ENCODE results near the gene OTOP1.
"Not testable (repeated sequence)": the region's sequence is repeated elsewhere in the genome, so short reads cannot be mapped to it uniquely, and the experiment has no call there.

The OTOP1 gene

DNA sequence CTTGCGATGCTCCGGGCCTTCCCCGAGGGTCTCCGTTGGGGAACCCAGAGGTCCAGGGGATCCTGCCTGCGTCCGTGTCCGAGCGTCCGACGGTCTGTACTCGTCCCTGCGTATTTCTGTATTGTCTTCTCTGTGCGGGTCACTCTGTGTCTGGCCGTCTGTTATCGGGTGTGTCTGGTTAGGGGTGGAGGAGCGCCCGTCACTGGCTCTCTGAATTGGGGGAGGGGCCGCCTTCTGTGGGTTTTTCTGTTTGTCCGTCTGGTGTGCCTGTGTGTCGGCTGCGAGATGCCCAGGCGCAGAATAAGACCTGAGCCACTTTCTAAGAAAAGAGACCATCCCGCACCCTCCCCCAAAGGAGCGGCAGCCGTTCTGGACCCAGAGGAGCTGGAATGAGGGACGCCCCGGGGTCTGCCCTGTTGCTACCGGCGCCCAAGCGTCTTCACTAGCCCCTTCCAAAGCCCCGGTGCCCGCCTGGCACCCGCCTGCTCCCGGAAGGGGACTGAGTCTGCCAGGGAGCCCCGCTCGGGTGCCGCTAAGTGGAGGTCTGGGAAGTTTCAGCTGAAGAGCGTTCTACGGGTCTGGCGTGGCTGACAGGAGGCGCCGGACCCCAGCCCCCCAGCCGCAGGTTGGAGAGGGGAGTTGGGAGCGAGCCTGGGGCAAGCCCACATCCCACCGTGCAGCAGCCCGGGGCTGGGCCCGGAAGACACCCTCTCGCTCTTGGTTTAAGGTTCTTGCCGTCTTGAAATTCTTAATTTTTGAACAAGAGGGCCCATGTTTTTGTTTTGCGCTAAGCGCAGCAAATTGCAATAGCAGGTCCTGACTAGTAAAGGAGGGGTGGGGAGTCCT is 1.0 kb upstream of the OTOP1 start:
- no peak for DNase-seq

DNA sequence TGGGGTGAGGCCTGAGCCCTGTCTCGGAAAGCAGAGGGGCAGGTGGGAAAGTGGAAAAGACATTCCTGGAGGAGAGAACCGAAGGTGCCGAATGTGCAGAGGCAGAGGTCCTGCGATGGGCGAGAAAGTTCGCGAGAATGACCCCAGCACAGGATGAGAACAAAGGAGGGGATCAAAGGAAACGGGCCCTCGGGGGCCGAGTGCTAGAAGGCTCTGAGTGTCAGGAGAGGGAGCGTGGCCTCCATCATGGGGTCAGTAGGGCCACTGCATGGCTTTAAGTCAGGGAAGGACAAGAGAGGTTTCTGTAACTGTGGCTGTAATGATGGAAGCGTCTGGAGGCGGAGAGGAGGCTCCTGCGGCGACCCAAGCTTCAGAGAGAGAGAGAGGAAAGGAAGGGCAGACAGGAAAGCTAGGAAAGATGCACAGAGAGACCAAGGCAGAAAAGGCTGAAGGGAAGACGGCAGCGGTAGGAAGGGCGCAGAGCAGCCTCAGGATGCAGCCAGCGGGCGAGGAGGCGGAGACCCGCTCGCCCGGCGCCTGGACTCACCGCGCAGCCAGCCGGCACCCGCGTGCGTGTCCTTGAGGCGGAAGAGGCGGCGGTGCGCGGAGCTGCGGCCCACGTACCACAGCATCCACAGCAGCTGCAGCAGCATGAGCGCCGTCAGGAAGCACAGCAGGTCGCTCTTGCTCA is 669 bp downstream of the OTOP1 start:
- DNase-seq: no peak

DNA sequence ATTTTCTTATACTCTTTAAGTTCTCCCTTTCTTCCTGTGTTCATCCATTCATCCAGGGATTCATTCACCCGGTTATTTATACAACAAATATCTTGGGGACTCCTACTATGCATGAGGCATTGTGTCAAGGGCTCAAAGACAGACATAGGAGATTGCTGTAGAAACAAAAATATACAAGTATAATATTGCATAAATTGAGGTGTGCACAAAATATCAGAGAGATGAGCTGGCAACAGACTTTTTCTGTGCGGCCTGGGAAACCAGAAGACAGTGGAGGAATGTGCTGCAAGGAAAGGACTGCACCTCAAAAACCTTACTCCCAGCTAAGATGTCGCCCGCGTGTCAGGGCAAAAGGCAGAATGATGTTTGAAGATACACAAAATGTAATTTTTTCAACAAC is 9.6 kb downstream of the OTOP1 start:
- DNase-seq: no peak

DNA sequence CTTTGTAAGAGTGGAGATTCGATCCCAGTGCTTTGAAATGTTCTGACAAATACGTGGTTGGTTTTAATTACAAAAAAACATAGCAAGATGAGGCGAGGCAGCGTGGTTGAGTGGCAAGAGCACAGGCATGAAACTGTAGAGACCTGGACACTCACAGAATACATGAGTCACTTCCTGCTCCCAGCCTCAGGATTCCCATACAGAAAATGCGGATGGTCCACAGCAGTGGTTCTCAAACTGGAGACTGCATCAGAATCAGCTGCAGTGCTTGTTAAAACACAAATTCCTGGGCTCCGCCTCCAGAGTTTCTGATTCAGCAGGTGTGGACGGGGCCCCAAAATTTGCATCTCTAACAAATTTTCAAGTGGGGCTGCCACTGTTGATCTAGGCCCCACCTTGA is 10.1 kb downstream of the OTOP1 start:
- DNase-seq: no peak

DNA sequence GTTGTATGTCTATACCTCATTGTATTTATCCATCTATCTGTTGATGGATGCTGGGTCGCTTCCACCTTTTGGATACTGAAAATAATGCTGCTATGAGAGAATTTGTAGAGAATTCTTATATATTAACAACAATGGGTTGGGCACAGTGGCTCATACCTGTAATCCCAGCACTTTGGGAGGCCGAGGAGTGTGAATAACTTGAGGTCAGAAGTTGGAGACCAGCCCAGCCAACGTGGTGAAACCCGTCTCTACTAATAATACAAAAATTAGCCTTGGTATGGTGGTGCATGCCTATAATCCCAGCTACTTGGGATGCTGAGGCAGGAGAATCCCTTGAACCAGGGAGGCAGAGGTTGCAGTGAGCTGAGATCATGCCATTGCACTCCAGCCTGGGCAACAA is 13.1 kb downstream of the OTOP1 start:
- DNase-seq: not testable (repeated sequence)

DNA sequence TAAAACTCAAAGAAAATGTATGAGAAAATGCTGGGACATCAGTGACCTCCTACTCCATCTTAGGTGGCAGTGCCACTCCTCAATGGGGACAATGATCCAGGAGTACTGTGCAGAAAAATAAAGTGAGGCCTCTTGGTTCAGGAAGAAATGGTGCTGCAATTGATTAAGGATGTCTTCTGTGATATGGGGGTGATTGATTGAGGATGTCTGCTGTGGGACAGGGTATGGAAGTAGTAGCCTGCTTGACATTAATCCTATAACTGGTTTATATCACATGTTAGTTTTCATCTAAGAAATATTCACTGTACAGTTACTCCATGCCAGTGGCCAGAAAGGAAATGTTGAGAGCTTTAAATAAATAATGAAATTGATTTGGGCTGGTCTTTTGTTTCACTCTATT is 20.5 kb downstream of the OTOP1 start:
- DNase-seq: no peak

DNA sequence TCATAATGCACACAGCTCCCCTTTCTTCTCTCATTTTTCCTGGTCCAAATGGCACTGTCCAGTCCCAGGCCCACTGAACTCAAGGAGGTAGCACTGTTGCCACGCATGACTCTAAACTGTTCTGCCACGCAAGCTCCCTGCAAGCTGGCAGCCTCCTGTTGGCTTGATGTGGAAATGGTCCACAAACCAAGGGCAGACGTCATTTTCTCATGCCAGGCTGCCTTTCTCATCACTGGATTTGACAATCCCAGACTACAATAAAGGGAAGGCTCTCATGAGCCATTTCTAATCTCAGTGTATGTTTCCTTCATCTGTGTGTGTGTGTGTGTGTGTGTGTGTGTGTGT is 22.4 kb downstream of the OTOP1 start:
- DNase-seq: no peak

DNA sequence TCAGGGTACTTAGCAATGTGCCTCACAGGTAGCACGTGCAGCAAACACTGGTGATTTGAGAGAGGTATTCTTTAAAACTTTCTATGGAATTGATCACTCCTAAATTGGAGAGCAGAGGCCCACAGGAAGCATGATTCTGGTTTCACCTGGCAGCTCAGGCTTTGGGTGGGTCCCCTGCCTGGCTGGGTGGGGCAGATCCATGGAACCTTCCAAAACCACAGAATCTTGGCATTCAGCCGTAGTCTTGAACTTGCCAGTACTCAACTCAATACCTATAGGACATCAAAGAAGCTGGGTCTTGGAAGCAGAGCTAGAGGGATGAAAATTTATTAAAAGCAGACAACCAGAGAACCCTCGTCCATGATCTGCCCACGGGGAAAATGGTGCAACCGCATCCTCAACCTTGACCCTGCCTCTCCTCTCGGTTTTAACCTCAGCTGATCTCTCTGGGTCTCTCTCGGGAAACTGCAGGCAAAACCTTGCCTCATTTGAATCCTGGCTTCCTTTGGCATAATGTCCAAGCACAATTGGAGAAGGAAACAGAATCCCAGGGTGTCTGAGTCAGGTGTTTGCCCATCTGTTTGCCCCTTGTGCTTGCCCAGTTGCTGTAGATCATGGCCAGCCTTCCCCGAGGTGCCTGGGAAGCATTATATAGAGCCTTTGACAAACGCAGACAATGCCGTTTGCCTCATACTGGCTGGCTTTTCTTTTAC is 22.9 kb downstream of the OTOP1 start:
- DNase-seq: no peak

DNA sequence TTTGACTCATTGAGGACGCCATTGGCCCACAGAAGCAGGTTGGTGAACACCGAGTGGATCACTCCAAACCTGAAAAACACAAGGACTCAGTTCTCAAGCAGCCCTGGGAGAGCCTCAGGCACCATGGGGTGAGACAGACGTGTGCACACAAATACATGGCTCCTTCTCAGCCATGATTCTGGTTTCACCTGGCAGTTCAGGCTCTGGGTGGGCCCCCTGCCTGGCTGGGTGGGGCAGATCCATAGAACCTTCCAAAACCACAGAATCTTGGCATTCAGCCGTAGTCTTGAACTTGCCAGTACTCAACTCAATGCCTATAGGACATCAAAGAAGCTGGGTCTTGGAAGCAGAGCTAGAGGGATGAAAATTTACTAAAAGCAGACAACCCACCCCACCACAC is 24.2 kb downstream of the OTOP1 start:
- no peak for DNase-seq

DNA sequence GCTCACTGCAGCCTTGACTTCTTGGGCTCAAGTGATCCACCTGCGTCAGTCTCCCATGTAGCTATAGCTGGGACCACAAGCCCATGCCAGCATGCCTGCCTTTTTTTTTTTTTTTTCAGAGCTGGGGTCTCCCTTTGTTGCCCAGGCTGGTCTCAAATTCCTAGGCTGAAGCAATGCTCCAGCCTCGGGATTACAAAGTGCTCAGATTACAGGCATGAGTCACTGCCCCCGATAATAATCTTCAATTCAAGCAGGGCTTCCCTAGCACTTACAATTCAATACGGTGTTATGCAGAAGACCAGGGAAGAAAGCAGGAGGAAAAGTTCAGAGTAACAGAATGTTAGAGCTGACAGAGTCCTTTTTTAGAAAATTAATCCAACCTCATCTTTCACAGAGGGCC is 26.1 kb downstream of the OTOP1 start:
- DNase-seq: no peak

DNA sequence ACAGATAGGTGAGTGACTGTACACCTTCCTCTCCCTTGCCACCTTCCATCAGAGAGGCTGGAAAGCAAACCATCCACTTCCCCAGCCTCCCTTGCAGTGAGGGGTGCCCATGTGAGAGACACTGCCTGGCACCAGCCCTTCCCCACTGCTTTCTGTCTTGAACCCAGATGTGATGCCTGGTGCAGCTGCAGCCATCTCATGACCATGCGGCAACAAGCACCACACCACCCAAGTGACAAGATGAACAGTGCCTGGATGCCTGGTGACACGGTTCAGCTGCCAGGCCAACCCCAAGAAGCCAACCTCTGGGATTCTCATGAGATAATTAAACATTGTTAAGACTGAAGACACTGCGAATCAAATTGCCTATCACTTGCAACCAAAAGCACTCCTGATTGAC is 31.4 kb downstream of the OTOP1 start:
- no peak for DNase-seq

DNA sequence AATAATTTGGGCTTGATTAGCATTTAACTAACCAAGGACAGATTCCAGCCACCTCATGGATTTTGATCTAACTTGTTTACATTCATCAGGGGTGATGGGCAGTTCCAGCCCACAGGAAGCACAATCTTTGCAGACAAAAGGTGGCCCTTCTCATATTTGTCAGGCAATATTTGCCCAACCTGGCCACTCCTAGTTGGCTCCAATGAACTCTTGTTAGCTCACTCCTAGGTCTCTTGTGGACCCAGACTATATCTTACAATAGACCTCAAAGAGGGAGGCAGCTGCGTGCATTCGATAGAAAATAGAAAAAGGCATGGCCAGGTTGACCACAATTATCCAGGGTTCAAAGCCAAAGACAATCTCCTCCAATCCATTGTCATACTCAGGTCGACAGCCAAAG is 38.2 kb downstream of the OTOP1 start:
- not testable (repeated sequence) for DNase-seq

DNA sequence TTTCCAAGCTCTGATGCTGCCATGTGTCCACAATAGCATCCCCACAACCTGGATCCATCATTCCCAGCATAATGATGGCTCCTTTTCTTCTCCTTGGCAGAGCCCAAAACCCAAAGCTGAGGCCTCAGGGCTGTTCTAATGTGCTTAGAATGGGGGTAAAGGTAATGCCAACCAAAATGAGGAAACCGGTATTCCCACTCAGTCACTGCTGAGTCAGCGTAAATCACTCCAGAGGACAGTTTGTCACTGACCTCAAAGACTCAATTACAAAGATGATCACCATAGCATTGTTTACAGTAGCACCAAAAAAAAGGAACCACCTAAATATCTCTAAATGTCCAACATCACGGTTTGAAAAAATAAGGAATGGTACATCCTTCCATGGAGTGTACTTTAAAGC is 41.2 kb downstream of the OTOP1 start:
- DNase-seq: no peak

DNA sequence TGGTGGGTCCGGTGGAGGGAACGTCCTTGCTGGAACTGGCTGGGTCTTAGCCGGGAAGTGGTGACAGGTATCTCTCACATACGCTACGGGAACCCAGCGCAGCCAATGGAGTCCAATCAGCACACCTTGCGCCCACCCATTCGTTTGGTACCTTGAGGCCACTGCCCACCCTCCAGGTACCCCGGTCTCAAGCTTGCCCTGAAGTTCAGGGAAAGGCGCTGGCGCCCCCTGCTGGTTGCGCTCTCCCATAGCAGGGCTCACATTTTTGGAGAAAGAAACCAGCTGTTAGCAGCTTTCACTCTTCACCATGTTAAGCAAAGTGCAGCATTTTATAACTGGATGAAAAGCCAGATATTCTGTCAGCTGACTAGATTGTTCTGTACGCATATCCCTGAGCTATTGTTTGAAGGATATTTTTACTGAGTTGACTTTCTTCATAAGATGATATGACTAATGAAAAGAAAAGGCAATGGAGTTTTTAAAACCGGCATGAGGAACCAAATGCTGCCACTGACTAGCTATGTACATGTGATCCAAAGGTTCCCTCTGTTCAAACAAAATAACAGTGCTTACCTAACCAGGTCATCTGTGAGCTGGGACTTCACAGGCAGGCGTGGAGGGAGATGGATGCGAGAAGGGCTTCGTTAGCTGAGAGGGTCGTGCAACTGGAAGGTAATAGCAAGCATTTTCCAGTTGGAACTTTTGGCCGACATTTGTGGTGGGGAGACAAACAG is 43.7 kb downstream of the OTOP1 start:
- no peak for DNase-seq

DNA sequence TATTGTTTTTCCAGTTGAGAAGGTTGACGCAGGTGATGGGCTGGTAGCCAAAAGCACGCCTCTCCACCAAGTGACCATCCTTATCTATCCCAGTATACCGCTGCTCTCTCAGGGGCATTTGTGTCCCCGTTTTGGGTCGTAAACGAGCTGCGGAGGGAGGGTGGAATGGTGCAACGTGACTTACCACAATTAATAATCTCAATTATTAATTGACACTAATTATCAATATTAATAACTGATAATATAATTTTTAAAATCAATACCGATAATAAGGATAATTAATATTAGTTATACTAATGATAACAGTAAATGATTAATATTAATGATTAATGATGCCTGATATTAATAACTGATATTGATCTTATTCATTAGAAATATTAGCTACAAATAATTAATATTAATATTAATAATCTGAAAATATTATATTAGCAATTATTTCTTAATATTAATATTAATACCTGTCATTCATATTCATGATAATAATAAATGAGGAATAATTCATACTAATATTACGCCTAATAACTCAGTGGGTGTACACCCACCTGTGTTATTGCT is 56.1 kb downstream of the OTOP1 start:
- no peak for DNase-seq

DNA sequence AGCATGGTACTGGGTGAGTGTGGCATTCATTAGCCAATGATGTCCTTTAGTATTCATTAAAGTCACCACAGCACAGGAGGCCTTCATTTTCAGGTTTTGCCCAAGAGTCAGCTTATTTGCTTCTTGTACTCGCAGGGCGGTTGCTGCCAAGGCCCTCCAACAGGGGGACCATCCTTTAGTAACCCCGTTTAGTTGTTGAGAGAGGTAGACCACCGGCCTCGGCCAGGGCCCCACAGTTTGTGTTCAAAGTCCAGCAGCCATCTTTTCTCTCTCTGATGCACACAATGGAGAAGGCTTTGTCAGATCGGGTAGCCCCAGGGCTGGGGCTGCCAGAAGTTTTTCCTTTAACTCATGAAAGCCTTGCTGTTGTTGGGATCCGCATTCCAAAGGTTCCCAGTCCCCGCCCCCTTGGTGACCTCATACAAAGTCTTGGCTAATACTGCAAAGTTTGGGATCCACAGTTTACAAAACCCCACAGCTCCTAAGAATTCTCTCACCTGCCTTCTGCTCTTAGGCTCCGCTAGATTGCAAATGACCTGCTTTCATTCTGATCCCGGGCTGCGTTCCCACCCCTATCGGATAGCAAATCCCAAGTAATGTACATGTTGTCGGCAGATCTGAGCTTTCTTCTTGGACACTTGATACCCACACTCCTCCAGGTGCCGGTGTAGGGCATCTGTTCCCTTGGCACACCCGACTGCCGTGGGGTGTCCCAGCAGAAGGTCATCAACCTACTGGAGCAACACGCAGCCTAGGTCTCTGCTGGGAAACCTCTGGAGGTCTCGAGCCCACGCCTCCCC is 58.5 kb downstream of the OTOP1 start:
- DNase-seq: not testable (repeated sequence)

DNA sequence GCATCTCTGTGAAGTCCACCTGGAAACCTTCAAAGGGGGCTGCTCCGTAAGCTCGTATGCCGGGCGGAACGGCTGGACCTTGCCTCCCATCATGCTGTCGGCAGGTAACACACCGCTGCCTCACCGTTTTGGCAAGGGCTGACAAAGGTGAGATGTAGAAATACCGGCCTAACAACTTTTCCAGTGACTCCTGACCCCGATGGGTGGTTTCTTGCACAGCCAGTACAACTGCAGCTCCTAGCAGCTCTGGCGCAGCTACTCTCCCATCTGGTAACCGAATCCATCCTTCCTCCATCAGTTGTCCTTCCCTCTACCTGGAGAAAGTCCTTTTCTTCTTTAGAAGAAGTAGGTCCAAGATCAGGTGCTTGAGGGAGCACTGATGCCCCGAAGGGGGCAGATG is 59.7 kb downstream of the OTOP1 start:
- DNase-seq: not testable (repeated sequence)

DNA sequence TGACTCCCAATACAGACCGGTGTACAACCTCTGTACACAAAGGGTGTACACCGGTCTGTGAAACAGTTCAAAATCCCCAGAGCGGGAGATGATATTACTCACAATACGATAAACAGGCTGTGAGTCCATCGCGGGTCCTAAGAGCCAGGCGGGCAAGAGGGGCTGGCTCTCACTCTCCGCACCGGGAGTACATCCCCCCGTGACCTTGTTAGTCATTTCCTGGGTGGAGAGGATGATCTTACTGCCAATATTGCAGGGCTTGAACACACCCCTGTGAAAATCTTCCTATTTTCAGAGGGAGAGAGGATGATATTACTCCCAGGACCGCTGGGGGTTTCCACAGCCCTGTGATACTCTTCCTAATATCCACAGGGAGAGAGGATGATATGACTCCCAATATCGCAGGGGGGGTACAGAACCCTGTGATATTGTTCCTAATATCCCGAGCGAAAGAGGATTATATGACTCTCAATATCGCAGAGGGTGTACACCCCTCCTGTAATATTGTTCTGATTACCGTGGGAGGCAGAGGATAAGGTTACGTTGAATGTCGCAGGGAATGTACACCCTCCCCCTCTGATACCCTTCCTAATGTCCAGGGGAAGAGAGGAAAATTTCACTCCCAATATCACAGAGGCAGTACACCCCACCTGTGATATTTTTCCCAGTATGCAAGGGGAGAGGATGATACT is 60.9 kb downstream of the OTOP1 start:
- not testable (repeated sequence) for DNase-seq

DNA sequence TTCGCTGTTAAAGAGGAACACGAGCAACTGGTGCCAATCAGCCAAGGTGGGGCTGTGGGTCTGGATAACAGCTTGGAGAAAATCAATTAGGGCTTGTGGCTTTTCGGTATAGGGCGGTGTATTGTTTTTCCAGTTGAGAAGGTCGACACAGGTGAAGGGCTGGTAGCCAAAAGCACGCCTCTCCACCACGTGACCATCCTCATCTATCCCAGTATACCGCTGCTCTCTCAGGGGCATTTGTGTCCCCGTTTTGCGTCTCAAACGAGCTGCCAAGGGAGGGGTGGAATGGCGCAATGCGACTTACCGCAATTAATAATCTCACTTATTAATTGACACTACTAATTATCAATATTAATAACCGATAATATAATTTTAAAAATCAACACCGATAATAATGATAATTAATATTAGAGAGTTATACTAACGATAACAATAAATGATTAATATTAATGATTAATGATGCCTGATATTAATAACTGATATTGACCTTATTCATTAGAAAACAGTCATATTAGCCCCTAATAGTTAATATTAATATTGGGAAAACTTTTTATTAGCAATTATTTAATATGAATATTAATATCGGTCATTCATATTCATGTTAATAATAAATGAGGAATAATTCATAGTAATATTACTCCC is 62.1 kb downstream of the OTOP1 start:
- DNase-seq: not testable (repeated sequence)

DNA sequence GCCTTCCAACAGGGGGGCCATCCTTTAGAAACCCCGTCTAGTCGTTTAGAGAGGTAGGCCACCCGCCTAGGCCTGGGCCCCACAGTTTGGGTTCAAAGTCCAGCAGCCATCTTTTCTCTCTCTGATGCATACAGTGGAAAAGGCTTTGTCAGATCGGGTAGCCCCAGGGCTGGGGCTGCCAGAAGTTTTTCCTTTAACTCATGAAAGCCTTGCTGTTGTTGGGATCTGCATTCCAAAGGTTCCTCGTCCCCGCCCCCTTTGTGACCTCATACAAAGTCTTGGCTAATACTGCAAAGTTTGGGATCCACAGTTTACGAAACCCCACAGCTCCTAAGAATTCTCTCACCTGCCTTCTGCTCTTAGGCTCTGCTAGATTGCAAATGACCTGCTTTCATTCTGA is 64.5 kb downstream of the OTOP1 start:
- DNase-seq: not testable (repeated sequence)

Measured in NCI-H1048 (cell line).